GM18861 (cell line): ENCODE data around the gene SLC29A2.
A peak's percentile ranks its signal among the peaks of the same experiment; 100 is the strongest.
"Not testable (repeated sequence)": the region's sequence is repeated elsewhere in the genome, so short reads cannot be mapped to it uniquely, and the experiment has no call there.

Source experiments
- ATAC-seq: cut with Tn5 transposase; IDR thresholded peaks from one replicate; pipeline ENCODE4 v1.9.1; 2021; ENCODE audit not compliant: unreplicated experiment

SLC29A2 gene

GRCh38 chr11:66350560-66351235 lies 20.9 kb downstream of the SLC29A2 start:
- not testable (repeated sequence) for ATAC-seq

GRCh38 chr11:66349084-66349386 lies 22.5 kb downstream of the SLC29A2 start:
- ATAC-seq: no peak

GRCh38 chr11:66347425-66348276 lies 23.9 kb downstream of the SLC29A2 start, which contains the start of gene B4GAT1:
B4GAT1 (minus strand) TSS chr11:66347629; CDS start chr11:66347545, 84 bp downstream.
- no peak for ATAC-seq

GRCh38 chr11:66346476-66347424 lies 24.8 kb downstream of the SLC29A2 start:
- ATAC-seq: no peak

GRCh38 chr11:66345316-66345649 lies 26.3 kb downstream of the SLC29A2 start:
- ATAC-seq: peak; percentile 7

- ATAC-seq: peak; percentile 47
Observed at GRCh38 chr11:66344550-66345315, 26.8 kb downstream of the SLC29A2 start, which contains the start of gene BRMS1. BRMS1 (minus strand) TSS chr11:66345104; CDS start chr11:66342234, 2,870 bp downstream.

GRCh38 chr11:66343176-66343575 lies 28.4 kb downstream of the SLC29A2 start:
- ATAC-seq: no peak

GRCh38 chr11:66341502-66342126 lies 29.9 kb downstream of the SLC29A2 start:
- ATAC-seq: no peak

GRCh38 chr11:66340596-66341501 lies 30.7 kb downstream of the SLC29A2 start:
- ATAC-seq: no peak

GRCh38 chr11:66339686-66340483 lies 31.7 kb downstream of the SLC29A2 start:
- no peak for ATAC-seq

GRCh38 chr11:66339162-66339675 lies 32.3 kb downstream of the SLC29A2 start:
- no peak for ATAC-seq

- no peak for ATAC-seq
Observed at GRCh38 chr11:66338276-66339161, 33.0 kb downstream of the SLC29A2 start.

GRCh38 chr11:66337103-66337899 lies 34.3 kb downstream of the SLC29A2 start:
- no peak for ATAC-seq

GRCh38 chr11:66336234-66337102 lies 35.1 kb downstream of the SLC29A2 start, which contains the start of gene RIN1:
RIN1 (minus strand) TSS chr11:66336434; CDS start chr11:66336402, 32 bp downstream.
- peak; percentile 61 for ATAC-seq
